Activated T-helper 1 cell treated with anti-CD3 and anti-CD28 coated beads, Interleukin-12 subunit alpha, Interleukin-12 subunit beta, Interleukin-2, Interleukin-4 antibody, amounts not matched to agents 30 ng/mL and 10 ng/mL and 1 ng/mL, durations not matched to agents 14 hours and 24 hours and 36 hours (primary cell): ENCODE data around the gene TMEM44. TPM values are rescaled to one million over a fixed set of nuclear protein-coding genes. Genes with fewer than 3 reads are reported as not detected.

Experiments
- DNase-seq: peaks from one replicate; pipeline ENCODE4 v3.0.0; 2021; ENCODE audit warnings: low spot score
- H3K27ac Mint-ChIP-seq: one replicate; pipeline ENCODE4 v1.8.0; 2021; ENCODE audit warnings: mild to moderate bottlenecking, mixed read lengths
- H3K27me3 Mint-ChIP-seq: one replicate; pipeline ENCODE4 v1.8.0; 2022; ENCODE audit warnings: mild to moderate bottlenecking, moderate library complexity, mixed read lengths; ENCODE audit not compliant: insufficient read depth
- H3K36me3 Mint-ChIP-seq: one replicate; pipeline ENCODE4 v1.8.0; 2021; ENCODE audit warnings: low read depth, mixed read lengths
- H3K4me1 Mint-ChIP-seq: one replicate; pipeline ENCODE4 v1.8.0; 2021; ENCODE audit warnings: low read depth, mixed read lengths
- H3K4me3 Mint-ChIP-seq: one replicate; pipeline ENCODE4 v1.8.0; 2021; ENCODE audit warnings: mild to moderate bottlenecking, moderate library complexity, mixed read lengths
- H3K9me3 Mint-ChIP-seq: one replicate; pipeline ENCODE4 v1.8.0; 2021; ENCODE audit warnings: mixed read lengths
- intact Hi-C: fragments of 100-400 bp; cut with micrococcal nuclease; formaldehyde crosslinking; loops from one replicate; pipeline ENCODE4 v1.15.1; 2024
- total RNA-seq: library from RNA; stranded (reverse); gene quantifications from 2 replicates; pipeline ENCODE4 v1.2.3, GENCODE V29; 2022

Gene TMEM44
- 2.1 and 2.4 TPM in 2 replicates for total RNA-seq

GRCh38 chr3:194633349-194634004 is at the start of gene TMEM44:
Gene TMEM44, minus strand, starts transcription at chr3:194633419. Its CDS starts 204 bp downstream, at chr3:194633215.
- no peak within 1 kb of the TSS for H3K27ac Mint-ChIP-seq
- H3K4me1 Mint-ChIP-seq, result no peaks in the 10 kb centered on the region
- peak; percentile 28 for DNase-seq
- H3K27me3 Mint-ChIP-seq, result peaks cover 5% of the 10 kb centered on the region
- intact Hi-C loops, result loop anchor here (1.0 kb wide), 2 partner anchors 136 to 300 kb away; no protein-coding TSS in a partner anchor
- no peaks in the 10 kb centered on the region for H3K36me3 Mint-ChIP-seq
- H3K9me3 Mint-ChIP-seq, result peaks cover 5% of the 10 kb centered on the region
- H3K4me3 Mint-ChIP-seq, result peak within 1 kb of the TSS; percentile 81

GRCh38 chr3:194682694-194683310 is 49.6 kb upstream of the TMEM44 start:
- Mint-ChIP-seq H3K36me3 (peaks cover 4% of the 10 kb centered on the region), H3K27ac (no peak overlapping the region), H3K4me1 (peaks cover 42% of the 10 kb centered on the region), H3K9me3 (no peaks in the 10 kb centered on the region), H3K4me3 (no peak overlapping the region), H3K27me3 (peaks cover 20% of the 10 kb centered on the region)
- peak; percentile 58 for DNase-seq
- intact Hi-C loops, result loop anchor here (1.0 kb wide), 3 partner anchors 423 to 839 kb away; no protein-coding TSS in a partner anchor

GRCh38 chr3:194682189-194682693 is 49.0 kb upstream of the TMEM44 start:
- Mint-ChIP-seq H3K9me3 (no peaks in the 10 kb centered on the region), H3K4me1 (peaks cover 39% of the 10 kb centered on the region), H3K27me3 (peaks cover 17% of the 10 kb centered on the region), H3K4me3 (no peak overlapping the region), H3K27ac (no peak overlapping the region), H3K36me3 (peaks cover 2% of the 10 kb centered on the region)
- no peak for DNase-seq
- intact Hi-C loops, result loop anchor here (1.0 kb wide), 3 partner anchors 424 to 840 kb away; no protein-coding TSS in a partner anchor

- DNase-seq, result no peak
- intact Hi-C loops, result no loop called here
- Mint-ChIP-seq H3K4me3 (no peak overlapping the region), H3K4me1 (peaks cover 40% of the 10 kb centered on the region), H3K36me3 (peaks cover 2% of the 10 kb centered on the region), H3K27me3 (peaks cover 13% of the 10 kb centered on the region), H3K9me3 (no peaks in the 10 kb centered on the region), H3K27ac (no peak overlapping the region)
Observed at GRCh38 chr3:194680888-194681615, 47.8 kb upstream of the TMEM44 start.

GRCh38 chr3:194676471-194676870 is 43.3 kb upstream of the TMEM44 start:
- DNase-seq, result no peak
- no peak overlapping the region for H3K4me3 Mint-ChIP-seq
- peaks cover 7% of the 10 kb centered on the region for H3K27me3 Mint-ChIP-seq
- H3K27ac Mint-ChIP-seq, result no peak overlapping the region
- H3K9me3 Mint-ChIP-seq, result no peaks in the 10 kb centered on the region
- intact Hi-C loops, result no loop called here
- no peaks in the 10 kb centered on the region for H3K36me3 Mint-ChIP-seq
- peaks cover 45% of the 10 kb centered on the region for H3K4me1 Mint-ChIP-seq

- intact Hi-C loops, result loop anchor here (1.0 kb wide), 2 partner anchors 10 to 94 kb away; partner anchors contain the start of gene FAM43A
- Mint-ChIP-seq H3K4me1 (peaks cover 44% of the 10 kb centered on the region), H3K36me3 (peaks cover 2% of the 10 kb centered on the region), H3K27me3 (peaks cover 3% of the 10 kb centered on the region), H3K4me3 (peak overlapping the region; percentile 59), H3K9me3 (no peaks in the 10 kb centered on the region), H3K27ac (peak overlapping the region; percentile 89)
- DNase-seq, result no peak
Observed at GRCh38 chr3:194675680-194676079, 42.5 kb upstream of the TMEM44 start.

GRCh38 chr3:194675081-194675640 is 41.9 kb upstream of the TMEM44 start:
- H3K36me3 Mint-ChIP-seq, result peaks cover 3% of the 10 kb centered on the region
- H3K27me3 Mint-ChIP-seq, result peaks cover 3% of the 10 kb centered on the region
- intact Hi-C loops, result loop anchor here (1.0 kb wide), 2 partner anchors 10 to 94 kb away; partner anchors contain the start of gene FAM43A
- no peaks in the 10 kb centered on the region for H3K9me3 Mint-ChIP-seq
- DNase-seq, result no peak
- H3K4me3 Mint-ChIP-seq, result peak overlapping the region; percentile 59
- peak overlapping the region; percentile 89 for H3K27ac Mint-ChIP-seq
- H3K4me1 Mint-ChIP-seq, result peaks cover 50% of the 10 kb centered on the region

- Mint-ChIP-seq H3K27ac (no peak overlapping the region), H3K9me3 (no peaks in the 10 kb centered on the region), H3K27me3 (peaks cover 3% of the 10 kb centered on the region), H3K4me1 (peaks cover 64% of the 10 kb centered on the region), H3K4me3 (no peak overlapping the region), H3K36me3 (peaks cover 12% of the 10 kb centered on the region)
- no peak for DNase-seq
- intact Hi-C loops, result loop anchor here (5.0 kb wide), 3 partner anchors 186 to 869 kb away; partner anchors contain the start of genes ACAP2, ATP13A3 and PPP1R2
Observed at GRCh38 chr3:194673761-194674160, 40.5 kb upstream of the TMEM44 start.

- no peaks in the 10 kb centered on the region for H3K9me3 Mint-ChIP-seq
- H3K27me3 Mint-ChIP-seq, result peaks cover 3% of the 10 kb centered on the region
- peak overlapping the region; percentile 99 for H3K4me3 Mint-ChIP-seq
- H3K4me1 Mint-ChIP-seq, result peaks cover 68% of the 10 kb centered on the region
- no peak for DNase-seq
- intact Hi-C loops, result loop anchor here (1.0 to 5.0 kb wide), 6 partner anchors 90 to 869 kb away; partner anchors contain the start of genes ACAP2, ATP13A3, PPP1R2 and XXYLT1
- peak overlapping the region; percentile 25 for H3K27ac Mint-ChIP-seq
- H3K36me3 Mint-ChIP-seq, result peaks cover 18% of the 10 kb centered on the region
Observed at GRCh38 chr3:194672876-194673275, 39.7 kb upstream of the TMEM44 start.

GRCh38 chr3:194671900-194672808 is 38.9 kb upstream of the TMEM44 start, which contains the start of gene LSG1:
Gene LSG1, minus strand, starts transcription at chr3:194672191. Its CDS starts 29 bp downstream, at chr3:194672162.
- H3K27me3 Mint-ChIP-seq, result peaks cover 3% of the 10 kb centered on the region
- H3K27ac Mint-ChIP-seq, result peak within 1 kb of the TSS; percentile 97
- peaks cover 68% of the 10 kb centered on the region for H3K4me1 Mint-ChIP-seq
- peaks cover 20% of the 10 kb centered on the region for H3K36me3 Mint-ChIP-seq
- intact Hi-C loops, result loop anchor here (1.0 to 5.0 kb wide), 7 partner anchors 18 to 870 kb away; partner anchors contain the start of genes ACAP2, ATP13A3, PPP1R2 and XXYLT1
- DNase-seq, result peak; percentile 84
- H3K9me3 Mint-ChIP-seq, result no peaks in the 10 kb centered on the region
- peak within 1 kb of the TSS; percentile 99 for H3K4me3 Mint-ChIP-seq

GRCh38 chr3:194671511-194671899 is 38.3 kb upstream of the TMEM44 start:
- Mint-ChIP-seq H3K27ac (peak overlapping the region; percentile 97), H3K4me3 (peak overlapping the region; percentile 99), H3K9me3 (no peaks in the 10 kb centered on the region), H3K36me3 (peaks cover 20% of the 10 kb centered on the region), H3K27me3 (peaks cover 3% of the 10 kb centered on the region), H3K4me1 (peaks cover 65% of the 10 kb centered on the region)
- no peak for DNase-seq
- intact Hi-C loops, result loop anchor here (1.0 to 5.0 kb wide), 4 partner anchors 17 to 871 kb away; partner anchors contain the start of genes ACAP2, ATP13A3 and PPP1R2
